OCI-LY3 (cell line): ENCODE measurements around the gene MRPS5.

Source experiments
- H2AFZ ChIP-seq: fragments of 200-600, 300-600 bp; shearing (Covaris generic); 2 replicates; pipeline ENCODE4 v1.6.0; 2014; ENCODE audit warnings: antibody characterized with exemption, low read depth, low read length
- H3K27ac ChIP-seq: fragments of 200-600, 300-600 bp; sonication (generic); 2 replicates; pipeline ENCODE4 v1.5.1; 2014; ENCODE audit warnings: mild to moderate bottlenecking, low read length, moderate library complexity, mixed read lengths
- H3K27me3 ChIP-seq: fragments of 200-600, 300-600 bp; sonication (generic); 2 replicates; pipeline ENCODE4 v1.6.1; 2014; ENCODE audit warnings: low read depth, low read length, mixed read lengths
- H3K36me3 ChIP-seq: fragments of 200-600, 300-600 bp; sonication (generic); replicated peaks from 2 replicates; pipeline ENCODE3; 2014; ENCODE audit warnings: low read depth, low read length, mixed read lengths
- H3K4me1 ChIP-seq: fragments of 300-600, 200-600 bp; sonication (generic); 2 replicates; pipeline ENCODE4 v1.6.1; 2014; ENCODE audit warnings: low read length, mixed read lengths
- H3K4me2 ChIP-seq: fragments of 200-600, 300-600 bp; sonication (generic); 2 replicates; pipeline ENCODE4 v1.6.1; 2014; ENCODE audit warnings: low read length, mixed read lengths
- H3K4me3 ChIP-seq: fragments of 300-600, 200-600 bp; sonication (generic); 2 replicates; pipeline ENCODE4 v1.5.1; 2014; ENCODE audit warnings: antibody characterized with exemption, mild to moderate bottlenecking, low read length, moderate library complexity
- H3K79me2 ChIP-seq: fragments of 300-600, 200-600 bp; shearing (Covaris generic); 2 replicates; pipeline ENCODE4 v1.6.1; 2014; ENCODE audit warnings: mild to moderate bottlenecking, low read length, mixed read lengths
- H3K9ac ChIP-seq: fragments of 300-600, 200-600 bp; shearing (Covaris generic); 2 replicates; pipeline ENCODE4 v1.6.0; 2014; ENCODE audit warnings: mild to moderate bottlenecking, low read length, moderate library complexity
- H3K9me3 ChIP-seq: fragments of 200-600, 300-600 bp; shearing (Covaris generic); 2 replicates; pipeline ENCODE4 v1.6.1; 2014; ENCODE audit warnings: low read length, mixed read lengths; ENCODE audit not compliant: insufficient read depth
- H4K20me1 ChIP-seq: fragments of 200-600, 300-600 bp; sonication (generic); 2 replicates; pipeline ENCODE4 v1.6.1; 2016; ENCODE audit warnings: low read length, mixed read lengths; ENCODE audit not compliant: insufficient read depth
- EZH2phosphoT487 ChIP-seq: fragments of 200-600 bp; shearing (Covaris generic); IDR thresholded peaks from 2 replicates; pipeline ENCODE4 v1.6.1; 2018; ENCODE audit warnings: antibody characterized with exemption, mixed run types, low read depth
- TF ChIP-seq, protein P1 (sequence below): fragments of 200-600, 300-600 bp; sonication (generic); IDR thresholded peaks from 2 replicates; pipeline ENCODE4 v1.5.1; 2014; ENCODE audit warnings: antibody characterized with exemption, low read length, low read depth

The MRPS5 gene

DNA sequence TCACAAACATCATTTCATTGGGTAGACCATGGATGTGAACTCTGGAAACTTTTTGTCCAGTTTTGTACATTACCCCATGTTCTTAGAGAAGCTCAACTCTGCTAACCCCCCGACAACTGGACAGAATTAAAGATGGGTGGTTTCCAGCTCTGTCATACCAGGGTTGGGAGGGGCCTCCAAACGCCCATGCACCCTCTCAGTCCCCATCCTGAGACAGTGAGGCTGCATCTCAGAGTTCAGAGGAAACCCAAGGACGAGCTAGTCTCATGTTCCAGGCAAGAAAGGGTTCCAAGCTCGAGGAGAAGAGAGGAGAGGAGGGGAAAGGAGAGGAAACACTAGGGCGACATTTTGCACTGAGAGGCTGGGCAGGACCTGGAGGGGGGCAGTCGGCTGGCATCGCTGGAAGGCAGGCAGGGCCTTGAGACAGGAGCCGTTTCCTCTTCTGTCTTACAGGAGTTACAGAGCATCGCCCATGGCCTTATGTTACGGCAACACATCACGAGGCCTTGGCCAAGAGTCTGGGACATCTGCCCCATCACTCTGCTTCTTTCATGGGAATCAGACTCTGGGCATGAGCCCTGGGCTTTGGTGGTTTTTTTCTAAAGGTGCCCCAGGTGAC lies 79.7 kb downstream of the MRPS5 start:
- no peak for TF ChIP-seq EZH2phosphoT487
- TF ChIP-seq, protein P1, sequence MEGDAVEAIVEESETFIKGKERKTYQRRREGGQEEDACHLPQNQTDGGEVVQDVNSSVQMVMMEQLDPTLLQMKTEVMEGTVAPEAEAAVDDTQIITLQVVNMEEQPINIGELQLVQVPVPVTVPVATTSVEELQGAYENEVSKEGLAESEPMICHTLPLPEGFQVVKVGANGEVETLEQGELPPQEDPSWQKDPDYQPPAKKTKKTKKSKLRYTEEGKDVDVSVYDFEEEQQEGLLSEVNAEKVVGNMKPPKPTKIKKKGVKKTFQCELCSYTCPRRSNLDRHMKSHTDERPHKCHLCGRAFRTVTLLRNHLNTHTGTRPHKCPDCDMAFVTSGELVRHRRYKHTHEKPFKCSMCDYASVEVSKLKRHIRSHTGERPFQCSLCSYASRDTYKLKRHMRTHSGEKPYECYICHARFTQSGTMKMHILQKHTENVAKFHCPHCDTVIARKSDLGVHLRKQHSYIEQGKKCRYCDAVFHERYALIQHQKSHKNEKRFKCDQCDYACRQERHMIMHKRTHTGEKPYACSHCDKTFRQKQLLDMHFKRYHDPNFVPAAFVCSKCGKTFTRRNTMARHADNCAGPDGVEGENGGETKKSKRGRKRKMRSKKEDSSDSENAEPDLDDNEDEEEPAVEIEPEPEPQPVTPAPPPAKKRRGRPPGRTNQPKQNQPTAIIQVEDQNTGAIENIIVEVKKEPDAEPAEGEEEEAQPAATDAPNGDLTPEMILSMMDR, result no peak
- Histone ChIP-seq H3K9me3 (no peaks in the 10 kb centered on the region), H2AFZ (no peak overlapping the region), H3K4me2 (no peak overlapping the region), H3K36me3 (no peaks in the 10 kb centered on the region), H3K27me3 (0 out of 2 replicates have a peak, but pooled peaks cover 3% of the 10 kb centered on the region), H3K9ac (no peak overlapping the region), H3K27ac (no peak overlapping the region), H3K4me3 (no peak overlapping the region), H4K20me1 (no peaks in the 10 kb centered on the region), H3K4me1 (no peaks in the 10 kb centered on the region), H3K79me2 (no peaks in the 10 kb centered on the region)

DNA sequence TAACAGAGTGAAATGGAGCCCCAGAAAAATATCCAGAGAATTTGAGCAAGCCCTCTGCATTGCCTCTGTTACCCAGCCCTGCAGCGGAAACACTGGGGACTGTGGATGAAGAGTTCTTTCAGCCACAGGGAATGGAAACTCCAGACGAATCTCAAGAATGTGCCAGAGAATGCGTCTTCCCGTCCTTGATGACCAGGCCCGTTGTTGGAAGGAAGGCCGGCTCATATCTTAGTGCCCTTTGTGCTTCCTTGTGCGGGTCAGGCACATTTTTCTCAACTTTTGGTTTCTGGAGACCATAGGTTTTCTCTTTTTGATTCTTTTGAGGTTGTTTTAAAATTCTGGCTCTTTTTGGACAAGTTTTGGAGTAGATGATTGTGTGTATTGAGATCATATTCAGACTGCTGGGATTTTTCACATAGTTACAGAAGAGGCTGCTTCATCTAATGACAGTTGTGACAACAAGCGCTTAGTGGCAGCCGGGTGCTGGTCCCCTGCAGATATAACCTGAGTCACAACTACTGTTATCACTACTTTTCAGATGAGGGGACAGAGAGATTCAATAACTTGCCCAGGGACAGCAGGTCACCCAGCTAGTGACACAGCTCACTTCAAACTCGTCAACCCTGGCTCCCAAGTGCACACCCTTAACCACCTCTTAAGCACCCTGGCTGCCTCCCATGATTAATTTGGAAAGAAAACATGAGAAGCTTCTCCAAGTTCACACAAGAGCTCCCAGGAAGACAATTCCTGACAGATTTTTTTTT lies 80.4 kb downstream of the MRPS5 start:
- H3K4me3 ChIP-seq, result no peak overlapping the region
- H3K4me1 ChIP-seq, result no peaks in the 10 kb centered on the region
- no peaks in the 10 kb centered on the region for H4K20me1 ChIP-seq
- no peak overlapping the region for H3K9ac ChIP-seq
- H3K27ac ChIP-seq, result no peak overlapping the region
- H3K4me2 ChIP-seq, result no peak overlapping the region
- H3K27me3 ChIP-seq, result 0 out of 2 replicates have a peak, but pooled peaks cover 3% of the 10 kb centered on the region
- H3K36me3 ChIP-seq, result no peaks in the 10 kb centered on the region
- no peak for TF ChIP-seq EZH2phosphoT487
- TF ChIP-seq, protein P1, result no peak
- no peak overlapping the region for H2AFZ ChIP-seq
- H3K79me2 ChIP-seq, result no peaks in the 10 kb centered on the region
- no peaks in the 10 kb centered on the region for H3K9me3 ChIP-seq

GRCh38 chr2:95040426-95040825 lies 81.2 kb downstream of the MRPS5 start:
- Histone ChIP-seq H3K9me3 (no peaks in the 10 kb centered on the region), H2AFZ (no peak overlapping the region), H3K27ac (no peak overlapping the region), H3K9ac (no peak overlapping the region), H3K4me1 (no peaks in the 10 kb centered on the region), H3K36me3 (no peaks in the 10 kb centered on the region), H3K79me2 (no peaks in the 10 kb centered on the region), H4K20me1 (no peaks in the 10 kb centered on the region), H3K27me3 (0 out of 2 replicates have a peak, but pooled peaks cover 3% of the 10 kb centered on the region), H3K4me3 (no peak overlapping the region), H3K4me2 (no peak overlapping the region)
- TF ChIP-seq, protein P1, result no peak
- no peak for TF ChIP-seq EZH2phosphoT487

GRCh38 chr2:95039978-95040377 lies 81.6 kb downstream of the MRPS5 start:
- Histone ChIP-seq H4K20me1 (no peaks in the 10 kb centered on the region), H3K79me2 (no peaks in the 10 kb centered on the region)
- TF ChIP-seq EZH2phosphoT487, result no peak
- TF ChIP-seq, protein P1, result no peak

More at GRCh38 chr2:95039978-95040377, 81.6 kb downstream of the MRPS5 start:
- Histone ChIP-seq H2AFZ (no peak overlapping the region), H3K27me3 (0 out of 2 replicates have a peak, but pooled peaks cover 3% of the 10 kb centered on the region), H3K27ac (no peak overlapping the region), H3K9me3 (no peaks in the 10 kb centered on the region), H3K36me3 (no peaks in the 10 kb centered on the region), H3K4me1 (peaks cover 4% of the 10 kb centered on the region), H3K9ac (no peak overlapping the region), H3K4me3 (no peak overlapping the region), H3K4me2 (no peak overlapping the region)
